H9 (cell line): ENCODE results near the gene KCNK5. TPM values are rescaled to one million over a fixed set of nuclear protein-coding genes. Genes with fewer than 3 reads are reported as not detected.

Source experiments
- DNase-seq: peaks from one replicate; pipeline ENCODE4 v3.0.0-alpha.2; 2017
- H2AFZ ChIP-seq: one replicate; pipeline ENCODE4 v1.6.1; 2013; ENCODE audit warnings: mild to moderate bottlenecking, low read length, control low read depth, moderate library complexity
- H2AK5ac ChIP-seq: 2 replicates; pipeline ENCODE4 v1.6.1; 2013; ENCODE audit warnings: low read length, control low read depth, mixed read lengths; ENCODE audit not compliant: insufficient read length
- H2BK120ac ChIP-seq: one replicate; pipeline ENCODE4 v1.6.1; 2013; ENCODE audit warnings: low read depth, mild to moderate bottlenecking, low read length, control low read depth, inconsistent platforms; ENCODE audit not compliant: poor library complexity, severe bottlenecking
- H2BK12ac ChIP-seq: 2 replicates; pipeline ENCODE4 v1.6.1; 2013; ENCODE audit warnings: low read length, control low read depth, mixed read lengths, low read depth; ENCODE audit not compliant: insufficient read length
- H2BK15ac ChIP-seq: 2 replicates; pipeline ENCODE4 v1.6.1; 2013; ENCODE audit warnings: low read depth, low read length, control low read depth
- H2BK20ac ChIP-seq: one replicate; pipeline ENCODE4 v1.6.1; 2013; ENCODE audit warnings: low read depth, mild to moderate bottlenecking, low read length, control low read depth, inconsistent platforms; ENCODE audit not compliant: poor library complexity, severe bottlenecking
- H2BK5ac ChIP-seq: 2 replicates; pipeline ENCODE4 v1.6.1; 2013; ENCODE audit warnings: low read length, control low read depth, mixed read lengths; ENCODE audit not compliant: insufficient read length
- H3K14ac ChIP-seq: 2 replicates; pipeline ENCODE4 v1.6.1; 2013; ENCODE audit warnings: low read length, control low read depth; ENCODE audit not compliant: insufficient read depth
- H3K18ac ChIP-seq: 2 replicates; pipeline ENCODE4 v1.6.1; 2013; ENCODE audit warnings: low read depth, mild to moderate bottlenecking, mixed read lengths, low read length, control low read depth; ENCODE audit not compliant: insufficient read length
- H3K23ac ChIP-seq: 2 replicates; pipeline ENCODE4 v1.6.1; 2013; ENCODE audit warnings: low read length, control low read depth, mixed read lengths, low read depth; ENCODE audit not compliant: insufficient read length
- H3K23me2 ChIP-seq: 2 replicates; pipeline ENCODE4 v1.6.1; 2013; ENCODE audit warnings: low read depth, mild to moderate bottlenecking, mixed read lengths, low read length, control low read depth; ENCODE audit not compliant: insufficient read length, poor library complexity, severe bottlenecking
- H3K27ac ChIP-seq: 2 replicates; pipeline ENCODE4 v1.5.1; 2013; ENCODE audit warnings: low read length, control low read depth, mixed read lengths, low read depth; ENCODE audit not compliant: insufficient read length
- H3K27me3 ChIP-seq: 2 replicates; pipeline ENCODE4 v1.6.1; 2013; ENCODE audit warnings: low read length, control low read depth, inconsistent platforms; ENCODE audit not compliant: insufficient read depth
- H3K4ac ChIP-seq: 2 replicates; pipeline ENCODE4 v1.6.1; 2013; ENCODE audit warnings: low read depth, mild to moderate bottlenecking, control low read depth, inconsistent platforms, low read length, moderate library complexity
- H3K4me1 ChIP-seq: 2 replicates; pipeline ENCODE4 v1.6.1; 2013; ENCODE audit warnings: low read length, control low read depth, inconsistent platforms; ENCODE audit not compliant: insufficient read depth
- H3K4me2 ChIP-seq: 2 replicates; pipeline ENCODE4 v1.6.1; 2013; ENCODE audit warnings: low read length, control low read depth, mixed read lengths; ENCODE audit not compliant: insufficient read length, insufficient read depth
- H3K56ac ChIP-seq: 2 replicates; pipeline ENCODE4 v1.6.1; 2013; ENCODE audit warnings: low read depth, mild to moderate bottlenecking, mixed read lengths, low read length, control low read depth; ENCODE audit not compliant: insufficient read length
- H3K79me1 ChIP-seq: 2 replicates; pipeline ENCODE4 v1.6.1; 2013; ENCODE audit warnings: low read depth, mild to moderate bottlenecking, moderate library complexity, low read length, control low read depth, inconsistent platforms; ENCODE audit not compliant: insufficient read depth, poor library complexity, severe bottlenecking
- H3K79me2 ChIP-seq: 2 replicates; pipeline ENCODE4 v1.6.1; 2013; ENCODE audit warnings: low read length, control low read depth, inconsistent platforms; ENCODE audit not compliant: insufficient read depth
- H3K9ac ChIP-seq: 2 replicates; pipeline ENCODE4 v1.6.1; 2013; ENCODE audit warnings: low read length, control low read depth, mixed read lengths; ENCODE audit not compliant: insufficient read length; ENCODE audit errors: extremely low read depth
- H3K9me3 ChIP-seq: one replicate; pipeline ENCODE4 v1.6.1; 2013; ENCODE audit warnings: low read depth, low read length, inconsistent platforms; ENCODE audit not compliant: control insufficient read depth
- H3T11ph ChIP-seq: one replicate; pipeline ENCODE4 v1.6.1; 2013; ENCODE audit warnings: mild to moderate bottlenecking, low read length, control low read depth, inconsistent platforms
- H4K20me1 ChIP-seq: one replicate; pipeline ENCODE4 v1.6.1; 2013; ENCODE audit not compliant: control insufficient read depth, insufficient read length, insufficient read depth
- H4K5ac ChIP-seq: 2 replicates; pipeline ENCODE4 v1.6.1; 2013; ENCODE audit warnings: low read depth, mild to moderate bottlenecking, mixed read lengths, low read length, control low read depth; ENCODE audit not compliant: insufficient read length
- H4K8ac ChIP-seq: replicated peaks from 2 replicates; pipeline ENCODE4 v1.6.1; 2013; ENCODE audit warnings: low read length, control low read depth, mixed read lengths, low read depth; ENCODE audit not compliant: insufficient read length
- H4K91ac ChIP-seq: 2 replicates; pipeline ENCODE4 v1.6.1; 2013; ENCODE audit warnings: low read depth, mild to moderate bottlenecking, moderate library complexity, mixed read lengths, low read length, control low read depth; ENCODE audit not compliant: insufficient read length
- H3K27ac Mint-ChIP-seq, 3 experiments: 2 replicates in 2 of 3; 3 replicates in 1 of 3; pipeline ENCODE4 v1.8.0; 2020 to 2021; ENCODE audit warnings: mixed read lengths in 3 of 3, mild to moderate bottlenecking in 1 of 3, moderate library complexity in 1 of 3
- H3K27me3 Mint-ChIP-seq: 2 replicates; pipeline ENCODE4 v1.8.0; 2021; ENCODE audit warnings: low read depth, mild to moderate bottlenecking, moderate library complexity, mixed read lengths
- H3K36me3 Mint-ChIP-seq, 3 experiments: 2 replicates in 2 of 3; 3 replicates in 1 of 3; pipeline ENCODE4 v1.8.0; 2020 to 2021; ENCODE audit warnings: low read depth in 3 of 3, mixed read lengths in 3 of 3; ENCODE audit not compliant: insufficient read depth in 1 of 3
- H3K4me1 Mint-ChIP-seq, 2 experiments: 2 replicates each; pipeline ENCODE4 v1.8.0; 2020; ENCODE audit warnings: mixed read lengths in 2 of 2
- H3K4me3 Mint-ChIP-seq, 2 experiments: 2 replicates in 1 of 2; 3 replicates in 1 of 2; pipeline ENCODE4 v1.8.0; 2020 to 2021; ENCODE audit warnings: mild to moderate bottlenecking in 2 of 2, mixed read lengths in 2 of 2, moderate library complexity in 1 of 2
- H3K9me3 Mint-ChIP-seq, 2 experiments: 2 replicates in 1 of 2; 3 replicates in 1 of 2; pipeline ENCODE4 v1.8.0; 2020; ENCODE audit warnings: mild to moderate bottlenecking in 2 of 2, mixed read lengths in 2 of 2, moderate library complexity in 1 of 2
- WGBS: extraction: QIAGEN DNeasy Blood & Tissue Kit; methylation state at CpG from one replicate; pipeline ENCODE4 v1.1.7; 2013; ENCODE audit warnings: missing lambda C conversion rate, low lambda C conversion rate, mixed read lengths; ENCODE audit not compliant: insufficient read length; ENCODE audit errors: extremely low coverage; 5-methylcytosine and 5-hydroxymethylcytosine counted together
- total RNA-seq: library from RNA; stranded (reverse); gene quantifications from 2 replicates; pipeline ENCODE4 v1.2.1, GENCODE V29; 2021
- TF ChIP-seq, protein P1 (sequence below): fragments of 200-600 bp; sonication (generic); conservative IDR thresholded peaks from 3 replicates; pipeline ENCODE4 v1.8.0; 2021; ENCODE audit warnings: antibody characterized with exemption, mild to moderate bottlenecking

The KCNK5 gene
- total RNA-seq, 1 experiment from 2014 or later = 30.0 TPM

DNA sequence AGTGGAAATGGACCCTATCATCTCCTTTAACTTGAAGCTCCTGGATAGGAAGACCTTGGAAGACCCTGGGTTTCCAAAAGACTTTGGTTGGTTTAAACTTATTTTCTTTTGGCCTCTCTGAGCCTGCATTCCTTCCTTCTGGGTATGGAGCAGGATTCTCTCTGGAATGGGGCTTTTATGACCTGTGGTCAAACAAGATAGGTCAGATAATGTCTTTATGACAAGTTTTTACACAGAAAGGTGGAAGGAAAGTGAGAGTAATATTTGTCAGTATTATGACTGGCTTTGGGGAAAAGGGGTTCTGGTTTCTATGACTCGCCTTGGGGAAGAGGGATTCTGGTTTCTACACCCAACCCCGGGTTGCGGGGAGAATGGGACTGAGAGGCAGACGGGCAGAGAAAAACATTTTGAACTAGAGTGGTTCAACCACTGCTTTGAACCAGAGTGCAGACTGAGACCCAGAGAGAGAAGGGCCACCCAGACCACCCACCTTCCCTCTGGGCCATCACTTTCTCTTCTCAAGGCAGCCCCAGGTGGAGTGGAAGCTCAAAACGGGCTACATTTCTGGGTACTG lies 37.6 kb upstream of the KCNK5 start:
- no peak overlapping the region for H2BK120ac ChIP-seq
- no peak overlapping the region for H4K91ac ChIP-seq
- H3K79me2 ChIP-seq = no peaks in the 10 kb centered on the region
- H4K20me1 ChIP-seq = no peaks in the 10 kb centered on the region
- H3K27me3 ChIP-seq = no peaks in the 10 kb centered on the region
- no peak overlapping the region for H3K4ac ChIP-seq
- no peak overlapping the region for H2BK15ac ChIP-seq
- peaks cover 45 to 55% of the 10 kb centered on the region in 2 experiments for H3K4me1 Mint-ChIP-seq
- TF ChIP-seq, protein P1, sequence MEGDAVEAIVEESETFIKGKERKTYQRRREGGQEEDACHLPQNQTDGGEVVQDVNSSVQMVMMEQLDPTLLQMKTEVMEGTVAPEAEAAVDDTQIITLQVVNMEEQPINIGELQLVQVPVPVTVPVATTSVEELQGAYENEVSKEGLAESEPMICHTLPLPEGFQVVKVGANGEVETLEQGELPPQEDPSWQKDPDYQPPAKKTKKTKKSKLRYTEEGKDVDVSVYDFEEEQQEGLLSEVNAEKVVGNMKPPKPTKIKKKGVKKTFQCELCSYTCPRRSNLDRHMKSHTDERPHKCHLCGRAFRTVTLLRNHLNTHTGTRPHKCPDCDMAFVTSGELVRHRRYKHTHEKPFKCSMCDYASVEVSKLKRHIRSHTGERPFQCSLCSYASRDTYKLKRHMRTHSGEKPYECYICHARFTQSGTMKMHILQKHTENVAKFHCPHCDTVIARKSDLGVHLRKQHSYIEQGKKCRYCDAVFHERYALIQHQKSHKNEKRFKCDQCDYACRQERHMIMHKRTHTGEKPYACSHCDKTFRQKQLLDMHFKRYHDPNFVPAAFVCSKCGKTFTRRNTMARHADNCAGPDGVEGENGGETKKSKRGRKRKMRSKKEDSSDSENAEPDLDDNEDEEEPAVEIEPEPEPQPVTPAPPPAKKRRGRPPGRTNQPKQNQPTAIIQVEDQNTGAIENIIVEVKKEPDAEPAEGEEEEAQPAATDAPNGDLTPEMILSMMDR = no peak
- no peak overlapping the region for H2BK20ac ChIP-seq
- H3K27ac ChIP-seq = no peak overlapping the region
- no peak overlapping the region for H3K23ac ChIP-seq
- H3K9me3 Mint-ChIP-seq = peaks cover 0 to 4% of the 10 kb centered on the region in 2 experiments; a peak in 1 of 5 replicates
- H2BK12ac ChIP-seq = no peak overlapping the region
- no peaks in the 10 kb centered on the region for H3K27me3 Mint-ChIP-seq
- no peak overlapping the region for H3K9ac ChIP-seq
- H3K56ac ChIP-seq = no peak overlapping the region
- H3K14ac ChIP-seq = no peak overlapping the region
- H3K4me1 ChIP-seq = peaks cover under 1% of the 10 kb centered on the region; the same call in 1 of the 2 replicates
- no peaks in the 10 kb centered on the region for H3K9me3 ChIP-seq
- no peak overlapping the region for H3K4me3 Mint-ChIP-seq
- H4K5ac ChIP-seq = no peak overlapping the region
- H2AK5ac ChIP-seq = no peak overlapping the region
- no peak overlapping the region for H2AFZ ChIP-seq
- H3K27ac Mint-ChIP-seq = no peak overlapping the region
- H3K4me2 ChIP-seq = no peak overlapping the region
- H3K36me3 Mint-ChIP-seq = peaks cover 0 to 3% (median 2%) of the 10 kb centered on the region in 3 experiments; a peak in 2 of 7 replicates
- no peaks in the 10 kb centered on the region for H3K79me1 ChIP-seq
- DNase-seq = no peak
- H3T11ph ChIP-seq = no peak overlapping the region
- no CpG with 5 or more reads among the region's 5 CpGs for WGBS
- H3K18ac ChIP-seq = no peak overlapping the region
- H3K23me2 ChIP-seq = no peaks in the 10 kb centered on the region
- H2BK5ac ChIP-seq = no peak overlapping the region
- H4K8ac ChIP-seq = no peak overlapping the region
